WTC11 (cell line): Measurements from ENCODE around the gene AGPAT4.

Experiments used
- CBFB ChIP-seq: sonication (generic); formaldehyde crosslinking; IDR thresholded peaks from 2 replicates; pipeline ENCODE4 v1.8.1; 2022; ENCODE audit warnings: mild to moderate bottlenecking, low read depth, missing genetic modification reagents
- E2F5 ChIP-seq: sonication (generic); formaldehyde crosslinking; IDR thresholded peaks from 2 replicates; pipeline ENCODE4 v1.8.1; 2022; ENCODE audit warnings: mild to moderate bottlenecking, moderate library complexity, missing genetic modification reagents
- FOXK1 ChIP-seq: sonication (generic); formaldehyde crosslinking; IDR thresholded peaks from 2 replicates; pipeline ENCODE4 v1.8.0; 2022; ENCODE audit warnings: mild to moderate bottlenecking, moderate library complexity, missing genetic modification reagents
- MAX ChIP-seq: sonication (generic); formaldehyde crosslinking; IDR thresholded peaks from 2 replicates; pipeline ENCODE4 v1.8.0; 2022; ENCODE audit warnings: mild to moderate bottlenecking, missing genetic modification reagents
- NR2C2 ChIP-seq: sonication (generic); formaldehyde crosslinking; IDR thresholded peaks from 2 replicates; pipeline ENCODE4 v1.8.0; 2022; ENCODE audit warnings: mild to moderate bottlenecking, missing genetic modification reagents
- NR3C1 ChIP-seq: sonication (generic); formaldehyde crosslinking; conservative IDR thresholded peaks from 2 replicates; pipeline ENCODE4 v1.8.1; 2023; ENCODE audit warnings: low read depth, mild to moderate bottlenecking, missing genetic modification reagents
- ZBTB43 ChIP-seq: sonication (generic); formaldehyde crosslinking; IDR thresholded peaks from 2 replicates; pipeline ENCODE4 v1.8.1; 2023; ENCODE audit warnings: mild to moderate bottlenecking, missing genetic modification reagents
- ZNF138 ChIP-seq: sonication (generic); formaldehyde crosslinking; conservative IDR thresholded peaks from 2 replicates; pipeline ENCODE4 v1.8.1; 2022; ENCODE audit warnings: mild to moderate bottlenecking, moderate library complexity, missing genetic modification reagents
- TF ChIP-seq, protein P1 (sequence below): fragments of 200-600 bp; IDR thresholded peaks from 2 replicates; pipeline ENCODE4 v1.8.0; 2022; ENCODE audit warnings: antibody characterized with exemption
- TF ChIP-seq, protein P2 (sequence below): sonication (generic); formaldehyde crosslinking; IDR thresholded peaks from 2 replicates; pipeline ENCODE4 v1.8.0; 2022; ENCODE audit warnings: mild to moderate bottlenecking, missing genetic modification reagents

DNA sequence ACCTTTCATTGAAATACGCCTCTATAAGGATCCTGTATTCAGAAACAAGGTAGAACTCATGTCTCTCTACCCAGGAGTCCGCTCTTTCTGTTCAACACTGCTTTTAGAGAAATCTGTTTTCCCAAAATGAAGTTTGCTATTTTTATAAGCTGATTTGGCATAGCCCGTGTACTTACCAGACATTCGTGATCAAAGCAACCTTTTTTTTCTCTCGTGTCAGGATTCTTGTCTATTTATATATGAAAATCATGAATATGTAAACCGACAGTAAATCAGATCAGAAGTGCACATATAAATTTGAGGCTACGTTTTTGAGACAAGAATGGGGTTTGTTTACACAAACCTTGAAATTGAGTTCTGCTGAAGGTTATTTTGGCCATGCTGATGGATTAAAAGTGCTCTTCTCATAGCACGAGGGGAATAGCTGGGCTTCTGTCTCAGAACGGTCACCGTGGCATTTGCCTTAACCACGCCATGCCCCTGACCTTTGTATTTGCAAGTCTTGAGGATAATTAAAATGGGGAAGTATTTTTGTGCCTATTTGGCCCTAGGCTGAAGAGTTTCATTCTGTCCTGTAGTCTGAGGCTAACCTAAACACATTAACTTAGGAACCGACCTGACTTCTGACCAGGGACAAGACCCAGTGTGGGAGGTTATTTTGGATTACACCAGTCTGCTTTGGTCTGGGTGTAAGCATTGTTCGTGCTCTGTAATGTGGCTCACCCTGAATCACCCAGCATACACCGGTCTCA, 163.7 kb downstream of the AGPAT4 start:
- TF ChIP-seq, protein P1, sequence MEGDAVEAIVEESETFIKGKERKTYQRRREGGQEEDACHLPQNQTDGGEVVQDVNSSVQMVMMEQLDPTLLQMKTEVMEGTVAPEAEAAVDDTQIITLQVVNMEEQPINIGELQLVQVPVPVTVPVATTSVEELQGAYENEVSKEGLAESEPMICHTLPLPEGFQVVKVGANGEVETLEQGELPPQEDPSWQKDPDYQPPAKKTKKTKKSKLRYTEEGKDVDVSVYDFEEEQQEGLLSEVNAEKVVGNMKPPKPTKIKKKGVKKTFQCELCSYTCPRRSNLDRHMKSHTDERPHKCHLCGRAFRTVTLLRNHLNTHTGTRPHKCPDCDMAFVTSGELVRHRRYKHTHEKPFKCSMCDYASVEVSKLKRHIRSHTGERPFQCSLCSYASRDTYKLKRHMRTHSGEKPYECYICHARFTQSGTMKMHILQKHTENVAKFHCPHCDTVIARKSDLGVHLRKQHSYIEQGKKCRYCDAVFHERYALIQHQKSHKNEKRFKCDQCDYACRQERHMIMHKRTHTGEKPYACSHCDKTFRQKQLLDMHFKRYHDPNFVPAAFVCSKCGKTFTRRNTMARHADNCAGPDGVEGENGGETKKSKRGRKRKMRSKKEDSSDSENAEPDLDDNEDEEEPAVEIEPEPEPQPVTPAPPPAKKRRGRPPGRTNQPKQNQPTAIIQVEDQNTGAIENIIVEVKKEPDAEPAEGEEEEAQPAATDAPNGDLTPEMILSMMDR: no peak
- TF ChIP-seq NR3C1 (CRISPR knock-in tag): no peak
- no peak for TF ChIP-seq ZNF138 (CRISPR knock-in tag)
- no peak for TF ChIP-seq MAX (CRISPR knock-in tag)
- TF ChIP-seq, protein P2, sequence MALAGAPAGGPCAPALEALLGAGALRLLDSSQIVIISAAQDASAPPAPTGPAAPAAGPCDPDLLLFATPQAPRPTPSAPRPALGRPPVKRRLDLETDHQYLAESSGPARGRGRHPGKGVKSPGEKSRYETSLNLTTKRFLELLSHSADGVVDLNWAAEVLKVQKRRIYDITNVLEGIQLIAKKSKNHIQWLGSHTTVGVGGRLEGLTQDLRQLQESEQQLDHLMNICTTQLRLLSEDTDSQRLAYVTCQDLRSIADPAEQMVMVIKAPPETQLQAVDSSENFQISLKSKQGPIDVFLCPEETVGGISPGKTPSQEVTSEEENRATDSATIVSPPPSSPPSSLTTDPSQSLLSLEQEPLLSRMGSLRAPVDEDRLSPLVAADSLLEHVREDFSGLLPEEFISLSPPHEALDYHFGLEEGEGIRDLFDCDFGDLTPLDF: no peak
- TF ChIP-seq E2F5: no peak
- TF ChIP-seq NR2C2 (CRISPR knock-in tag): no peak
- no peak for TF ChIP-seq CBFB (CRISPR knock-in tag)
- TF ChIP-seq ZBTB43 (CRISPR knock-in tag): no peak
- no peak for TF ChIP-seq FOXK1 (CRISPR knock-in tag)
